OCI-LY1 (cell line): ENCODE data around the gene KIF19.

Source experiments
- H2AFZ ChIP-seq: fragments of 200-600 bp; sonication (generic), shearing (Covaris generic); 2 replicates; pipeline ENCODE4 v1.6.0; 2014; ENCODE audit warnings: antibody characterized with exemption, mild to moderate bottlenecking, low read length
- H3F3A ChIP-seq: fragments of 200-600 bp; sonication (generic), shearing (Covaris generic); 2 replicates; pipeline ENCODE4 v1.6.0; 2014; ENCODE audit warnings: mild to moderate bottlenecking, antibody characterized with exemption, low read length, moderate library complexity; ENCODE audit not compliant: insufficient read depth
- H3K27ac ChIP-seq: fragments of 200-600 bp; sonication (generic); 2 replicates; pipeline ENCODE4 v1.5.1; 2014; ENCODE audit warnings: low read length, mixed run types, mild to moderate bottlenecking, low read depth; ENCODE audit not compliant: poor library complexity, severe bottlenecking
- H3K27me3 ChIP-seq: fragments of 200-600 bp; sonication (generic); 2 replicates; pipeline ENCODE4 v1.6.0; 2014; ENCODE audit warnings: antibody characterized with exemption, mild to moderate bottlenecking, low read length, moderate library complexity; ENCODE audit not compliant: insufficient read depth
- H3K36me3 ChIP-seq: fragments of 200-600 bp; sonication (generic); 2 replicates; pipeline ENCODE4 v1.6.1; 2014; ENCODE audit warnings: mild to moderate bottlenecking, antibody characterized with exemption, low read length, moderate library complexity, mixed read lengths; ENCODE audit not compliant: insufficient read depth
- H3K4me1 ChIP-seq: fragments of 200-600 bp; sonication (generic); 2 replicates; pipeline ENCODE4 v1.5.1; 2014; ENCODE audit warnings: mild to moderate bottlenecking, low read length, moderate library complexity; ENCODE audit not compliant: insufficient read depth, severe bottlenecking
- H3K4me2 ChIP-seq: fragments of 200-600 bp; sonication (generic), shearing (Covaris generic); 2 replicates; pipeline ENCODE4 v1.6.1; 2014; ENCODE audit warnings: low read length
- H3K4me3 ChIP-seq: fragments of 200-600 bp; sonication (generic); 2 replicates; pipeline ENCODE4 v1.5.1; 2014; ENCODE audit warnings: low read length, low read depth, mild to moderate bottlenecking, mixed read lengths; ENCODE audit not compliant: poor library complexity, severe bottlenecking
- H3K79me2 ChIP-seq: fragments of 200-600 bp; shearing (Covaris generic); 2 replicates; pipeline ENCODE4 v1.6.1; 2016; ENCODE audit warnings: mixed run types, low read length, mixed read lengths; ENCODE audit not compliant: insufficient read depth
- H3K9ac ChIP-seq: fragments of 200-600 bp; sonication (generic), shearing (Covaris generic); 2 replicates; pipeline ENCODE4 v1.6.1; 2014; ENCODE audit warnings: mild to moderate bottlenecking, low read length, mixed read lengths
- H3K9me2 ChIP-seq: fragments of 200-600 bp; sonication (generic), shearing (Covaris generic); 2 replicates; pipeline ENCODE4 v1.6.1; 2014; ENCODE audit warnings: low read depth, mild to moderate bottlenecking, low read length, mixed read lengths
- H3K9me3 ChIP-seq: fragments of 200-600 bp; shearing (Covaris generic); 2 replicates; pipeline ENCODE4 v1.6.1; 2014; ENCODE audit warnings: low read length, mixed read lengths
- H4K20me1 ChIP-seq: fragments of 200-600 bp; sonication (generic), shearing (Covaris generic); 2 replicates; pipeline ENCODE4 v1.6.0; 2016; ENCODE audit warnings: mild to moderate bottlenecking, low read length; ENCODE audit not compliant: insufficient read depth
- CTCF ChIP-seq: fragments of 200-600 bp; sonication (generic), shearing (Covaris generic); IDR thresholded peaks from 2 replicates; pipeline ENCODE4 v1.5.1; 2017; ENCODE audit warnings: mild to moderate bottlenecking, antibody characterized with exemption, low read length, moderate library complexity, mixed read lengths
- EZH2 ChIP-seq: fragments of 200-600 bp; sonication (generic), shearing (Covaris generic); IDR thresholded peaks from 2 replicates; pipeline ENCODE4 v1.8.0; 2017; ENCODE audit warnings: borderline replicate concordance, mixed run types, mild to moderate bottlenecking, antibody characterized with exemption, low read length, moderate library complexity, mixed read lengths

Gene KIF19

GRCh38 chr17:74317071-74317470, 9.0 kb upstream of the KIF19 start:
- TF ChIP-seq EZH2 = no peak
- no peak for TF ChIP-seq CTCF
- Histone ChIP-seq H3K9me2 (no peaks in the 10 kb centered on the region), H3K4me2 (no peak overlapping the region), H3K9me3 (no peaks in the 10 kb centered on the region), H3K27ac (no peak overlapping the region), H3K79me2 (no peaks in the 10 kb centered on the region), H3F3A (no peaks in the 10 kb centered on the region), H3K36me3 (no peaks in the 10 kb centered on the region), H3K4me3 (no peak overlapping the region), H3K4me1 (no peaks in the 10 kb centered on the region), H3K9ac (no peak overlapping the region), H2AFZ (no peak overlapping the region), H3K27me3 (peaks cover 15% of the 10 kb centered on the region; the same call in 1 of the 2 replicates), H4K20me1 (no peaks in the 10 kb centered on the region)

GRCh38 chr17:74318391-74318790, 7.6 kb upstream of the KIF19 start:
- no peaks in the 10 kb centered on the region for H3K9me2 ChIP-seq
- H3K27me3 ChIP-seq = peaks cover 10% of the 10 kb centered on the region; the same call in 1 of the 2 replicates
- no peak overlapping the region for H3K9ac ChIP-seq
- no peak overlapping the region for H3K4me3 ChIP-seq
- H3F3A ChIP-seq = no peaks in the 10 kb centered on the region
- H3K9me3 ChIP-seq = no peaks in the 10 kb centered on the region
- H3K4me1 ChIP-seq = no peaks in the 10 kb centered on the region
- no peaks in the 10 kb centered on the region for H3K36me3 ChIP-seq
- H3K4me2 ChIP-seq = no peak overlapping the region
- no peaks in the 10 kb centered on the region for H3K79me2 ChIP-seq
- no peak overlapping the region for H3K27ac ChIP-seq
- no peaks in the 10 kb centered on the region for H4K20me1 ChIP-seq
- no peak for TF ChIP-seq EZH2
- TF ChIP-seq CTCF = no peak
- H2AFZ ChIP-seq = no peak overlapping the region

GRCh38 chr17:74324521-74324920, 1.5 kb upstream of the KIF19 start:
- Histone ChIP-seq H3K79me2 (no peaks in the 10 kb centered on the region), H2AFZ (no peak overlapping the region), H4K20me1 (no peaks in the 10 kb centered on the region), H3K4me3 (no peak overlapping the region), H3K9ac (no peak overlapping the region), H3F3A (no peaks in the 10 kb centered on the region), H3K4me2 (no peak overlapping the region), H3K9me3 (no peaks in the 10 kb centered on the region), H3K36me3 (no peaks in the 10 kb centered on the region), H3K27me3 (peaks cover 4% of the 10 kb centered on the region; the same call in 1 of the 2 replicates), H3K9me2 (no peaks in the 10 kb centered on the region), H3K27ac (no peak overlapping the region), H3K4me1 (no peaks in the 10 kb centered on the region)
- TF ChIP-seq EZH2 (no peak), CTCF (no peak)
